HFF-Myc (cell line): Measurements from ENCODE around the gene GPC5.
"Not testable (repeated sequence)": the region's sequence is repeated elsewhere in the genome, so short reads cannot be mapped to it uniquely, and the experiment has no call there.

Experiments
- DNase-seq: peaks from one replicate; pipeline ENCODE4 v3.0.0-alpha.2; 2011; ENCODE audit warnings: low read depth; ENCODE audit errors: extremely low read depth
- H3K4me3 ChIP-seq: replicated peaks from 2 replicates; pipeline ENCODE4 v1.5.1; 2011; ENCODE audit warnings: low read depth, mild to moderate bottlenecking, control low read depth, low read length
- CTCF ChIP-seq: IDR thresholded peaks from 2 replicates; pipeline ENCODE4 v1.5.1; 2012; ENCODE audit warnings: mild to moderate bottlenecking, low read depth, low read length, control low read depth; ENCODE audit errors: missing control alignments

The GPC5 gene

GRCh38 chr13:91405240-91405639 lies 6.8 kb downstream of the GPC5 start:
- no peak for DNase-seq
- no peak overlapping the region for H3K4me3 ChIP-seq
- TF ChIP-seq CTCF: no peak

- no peak overlapping the region for H3K4me3 ChIP-seq
- peak; percentile 53 for TF ChIP-seq CTCF
- DNase-seq: peak; percentile 10
These were observed 8.2 kb downstream of the GPC5 start for GRCh38 chr13:91406619-91407018.

- no peak for TF ChIP-seq CTCF
- H3K4me3 ChIP-seq: no peak overlapping the region
- DNase-seq: no peak
These were observed 10.6 kb downstream of the GPC5 start for GRCh38 chr13:91408971-91409370.

GRCh38 chr13:91416579-91416978 lies 18.2 kb downstream of the GPC5 start:
- not testable (repeated sequence) for H3K4me3 ChIP-seq, DNase-seq

- H3K4me3 ChIP-seq: no peak overlapping the region
- DNase-seq: no peak
- no peak for TF ChIP-seq CTCF
These were observed 19.4 kb downstream of the GPC5 start for GRCh38 chr13:91417660-91418325.

- DNase-seq: no peak
- no peak overlapping the region for H3K4me3 ChIP-seq
- no peak for TF ChIP-seq CTCF
These were observed 28.5 kb downstream of the GPC5 start for GRCh38 chr13:91426913-91427312.

- not testable (repeated sequence) for DNase-seq, H3K4me3 ChIP-seq
These were observed 40.3 kb downstream of the GPC5 start for GRCh38 chr13:91438674-91439073.

- TF ChIP-seq CTCF: no peak
- no peak for DNase-seq
- H3K4me3 ChIP-seq: no peak overlapping the region
These were observed 52.5 kb downstream of the GPC5 start for GRCh38 chr13:91450913-91451312.
